ENCODE data around the gene TTF2. TPM values are rescaled to one million over a fixed set of nuclear protein-coding genes. Genes with fewer than 3 reads are reported as not detected.
A peak's percentile ranks its signal among the peaks of the same experiment; 100 is the strongest.

TTF2 gene
- polyA plus RNA-seq (2014; cell fraction: cytosol; rRNA removed): 24.8 and 28.6 TPM in 2 replicates
- polyA plus RNA-seq (2014; cell fraction: nucleus; rRNA removed): 29.3 and 55.0 TPM in 2 replicates

- peak; percentile 100 for DNase-seq (ENCODE audit: low spot score)
Measured at GRCh38 chr1:117059678-117060440, at the start of gene TTF2. Gene TTF2 (plus strand): TSS chr1:117060326. CDS start chr1:117060347, 21 bp downstream.

- DNase-seq (ENCODE audit: low spot score): no peak
Measured at GRCh38 chr1:117011334-117011733, 48.8 kb upstream of the TTF2 start.

GRCh38 chr1:117013309-117013858, 46.7 kb upstream of the TTF2 start:
- DNase-seq (ENCODE audit: low spot score): no peak

- no peak for DNase-seq (ENCODE audit: low spot score)
Measured at GRCh38 chr1:117014209-117014608, 45.9 kb upstream of the TTF2 start.

GRCh38 chr1:117015724-117016123, 44.4 kb upstream of the TTF2 start:
- no peak for DNase-seq (ENCODE audit: low spot score)

- no peak for DNase-seq (ENCODE audit: low spot score)
Measured at GRCh38 chr1:117017062-117017461, 43.1 kb upstream of the TTF2 start.

GRCh38 chr1:117017648-117018047, 42.5 kb upstream of the TTF2 start:
- DNase-seq (ENCODE audit: low spot score): no peak

GRCh38 chr1:117020526-117021156, 39.5 kb upstream of the TTF2 start:
- DNase-seq (ENCODE audit: low spot score): no peak

GRCh38 chr1:117022114-117022513, 38.0 kb upstream of the TTF2 start:
- no peak for DNase-seq (ENCODE audit: low spot score)

GRCh38 chr1:117025568-117025967, 34.6 kb upstream of the TTF2 start:
- DNase-seq (ENCODE audit: low spot score): no peak

- DNase-seq (ENCODE audit: low spot score): no peak
Measured at GRCh38 chr1:117026361-117026760, 33.8 kb upstream of the TTF2 start.

GRCh38 chr1:117029685-117030084, 30.4 kb upstream of the TTF2 start:
- no peak for DNase-seq (ENCODE audit: low spot score)

- DNase-seq (ENCODE audit: low spot score): no peak
Measured at GRCh38 chr1:117030271-117030877, 29.8 kb upstream of the TTF2 start.

GRCh38 chr1:117032266-117032665, 27.9 kb upstream of the TTF2 start:
- no peak for DNase-seq (ENCODE audit: low spot score)

- DNase-seq (ENCODE audit: low spot score): peak; percentile 10
Measured at GRCh38 chr1:117032681-117033539, 27.2 kb upstream of the TTF2 start.

- DNase-seq (ENCODE audit: low spot score): no peak
Measured at GRCh38 chr1:117033772-117034171, 26.4 kb upstream of the TTF2 start.

GRCh38 chr1:117034791-117035290, 25.3 kb upstream of the TTF2 start:
- DNase-seq (ENCODE audit: low spot score): no peak

- no peak for DNase-seq (ENCODE audit: low spot score)
Measured at GRCh38 chr1:117036018-117036461, 24.1 kb upstream of the TTF2 start.

GRCh38 chr1:117037802-117038201, 22.3 kb upstream of the TTF2 start:
- DNase-seq (ENCODE audit: low spot score): no peak

GRCh38 chr1:117038236-117038635, 21.9 kb upstream of the TTF2 start:
- DNase-seq (ENCODE audit: low spot score): no peak

GRCh38 chr1:117044217-117044616, 15.9 kb upstream of the TTF2 start:
- DNase-seq (ENCODE audit: low spot score): no peak

All from SK-N-DZ (cell line).